OCI-LY1 (cell line): ENCODE results near the gene DYDC2.

Source experiments
- H2AFZ ChIP-seq: fragments of 200-600 bp; sonication (generic), shearing (Covaris generic); 2 replicates; pipeline ENCODE4 v1.6.0; 2014; ENCODE audit warnings: antibody characterized with exemption, mild to moderate bottlenecking, low read length
- H3F3A ChIP-seq: fragments of 200-600 bp; sonication (generic), shearing (Covaris generic); 2 replicates; pipeline ENCODE4 v1.6.0; 2014; ENCODE audit warnings: mild to moderate bottlenecking, antibody characterized with exemption, low read length, moderate library complexity; ENCODE audit not compliant: insufficient read depth
- H3K27ac ChIP-seq: fragments of 200-600 bp; sonication (generic); 2 replicates; pipeline ENCODE4 v1.5.1; 2014; ENCODE audit warnings: low read length, mixed run types, mild to moderate bottlenecking, low read depth; ENCODE audit not compliant: poor library complexity, severe bottlenecking
- H3K27me3 ChIP-seq: fragments of 200-600 bp; sonication (generic); 2 replicates; pipeline ENCODE4 v1.6.0; 2014; ENCODE audit warnings: antibody characterized with exemption, mild to moderate bottlenecking, low read length, moderate library complexity; ENCODE audit not compliant: insufficient read depth
- H3K36me3 ChIP-seq: fragments of 200-600 bp; sonication (generic); 2 replicates; pipeline ENCODE4 v1.6.1; 2014; ENCODE audit warnings: mild to moderate bottlenecking, antibody characterized with exemption, low read length, moderate library complexity, mixed read lengths; ENCODE audit not compliant: insufficient read depth
- H3K4me1 ChIP-seq: fragments of 200-600 bp; sonication (generic); 2 replicates; pipeline ENCODE4 v1.5.1; 2014; ENCODE audit warnings: mild to moderate bottlenecking, low read length, moderate library complexity; ENCODE audit not compliant: insufficient read depth, severe bottlenecking
- H3K4me2 ChIP-seq: fragments of 200-600 bp; sonication (generic), shearing (Covaris generic); 2 replicates; pipeline ENCODE4 v1.6.1; 2014; ENCODE audit warnings: low read length
- H3K4me3 ChIP-seq: fragments of 200-600 bp; sonication (generic); 2 replicates; pipeline ENCODE4 v1.5.1; 2014; ENCODE audit warnings: low read length, low read depth, mild to moderate bottlenecking, mixed read lengths; ENCODE audit not compliant: poor library complexity, severe bottlenecking
- H3K79me2 ChIP-seq: fragments of 200-600 bp; shearing (Covaris generic); 2 replicates; pipeline ENCODE4 v1.6.1; 2016; ENCODE audit warnings: mixed run types, low read length, mixed read lengths; ENCODE audit not compliant: insufficient read depth
- H3K9ac ChIP-seq: fragments of 200-600 bp; sonication (generic), shearing (Covaris generic); 2 replicates; pipeline ENCODE4 v1.6.1; 2014; ENCODE audit warnings: mild to moderate bottlenecking, low read length, mixed read lengths
- H3K9me2 ChIP-seq: fragments of 200-600 bp; sonication (generic), shearing (Covaris generic); 2 replicates; pipeline ENCODE4 v1.6.1; 2014; ENCODE audit warnings: low read depth, mild to moderate bottlenecking, low read length, mixed read lengths
- H3K9me3 ChIP-seq: fragments of 200-600 bp; shearing (Covaris generic); 2 replicates; pipeline ENCODE4 v1.6.1; 2014; ENCODE audit warnings: low read length, mixed read lengths
- H4K20me1 ChIP-seq: fragments of 200-600 bp; sonication (generic), shearing (Covaris generic); 2 replicates; pipeline ENCODE4 v1.6.0; 2016; ENCODE audit warnings: mild to moderate bottlenecking, low read length; ENCODE audit not compliant: insufficient read depth
- CTCF ChIP-seq: fragments of 200-600 bp; sonication (generic), shearing (Covaris generic); IDR thresholded peaks from 2 replicates; pipeline ENCODE4 v1.5.1; 2017; ENCODE audit warnings: mild to moderate bottlenecking, antibody characterized with exemption, low read length, moderate library complexity, mixed read lengths
- EZH2 ChIP-seq: fragments of 200-600 bp; sonication (generic), shearing (Covaris generic); IDR thresholded peaks from 2 replicates; pipeline ENCODE4 v1.8.0; 2017; ENCODE audit warnings: borderline replicate concordance, mixed run types, mild to moderate bottlenecking, antibody characterized with exemption, low read length, moderate library complexity, mixed read lengths

Gene DYDC2

GRCh38 chr10:80379701-80380100 is 23.1 kb downstream of the DYDC2 start:
- no peaks in the 10 kb centered on the region for H3K36me3 ChIP-seq
- H3K27ac ChIP-seq, result no peak overlapping the region
- H3K9me2 ChIP-seq, result no peaks in the 10 kb centered on the region
- no peak overlapping the region for H3K4me2 ChIP-seq
- H4K20me1 ChIP-seq, result no peaks in the 10 kb centered on the region
- TF ChIP-seq EZH2 (no peak), CTCF (no peak)
- H3K79me2 ChIP-seq, result no peaks in the 10 kb centered on the region
- H3K4me1 ChIP-seq, result no peaks in the 10 kb centered on the region
- H3F3A ChIP-seq, result no peaks in the 10 kb centered on the region
- H3K9me3 ChIP-seq, result no peaks in the 10 kb centered on the region
- H3K9ac ChIP-seq, result no peak overlapping the region
- no peaks in the 10 kb centered on the region; the same call in 1 of the 2 replicates for H3K27me3 ChIP-seq
- no peak overlapping the region for H3K4me3 ChIP-seq
- H2AFZ ChIP-seq, result no peak overlapping the region

GRCh38 chr10:80380185-80380584 is 23.6 kb downstream of the DYDC2 start:
- Histone ChIP-seq H3K4me3 (no peak overlapping the region), H3K36me3 (no peaks in the 10 kb centered on the region), H3K27ac (no peak overlapping the region), H3F3A (no peaks in the 10 kb centered on the region), H3K79me2 (no peaks in the 10 kb centered on the region), H3K27me3 (no peaks in the 10 kb centered on the region; the same call in 1 of the 2 replicates), H4K20me1 (no peaks in the 10 kb centered on the region), H3K9me2 (no peaks in the 10 kb centered on the region), H3K4me2 (no peak overlapping the region), H3K9ac (no peak overlapping the region), H3K4me1 (no peaks in the 10 kb centered on the region), H2AFZ (no peak overlapping the region), H3K9me3 (no peaks in the 10 kb centered on the region)
- no peak for TF ChIP-seq CTCF
- no peak for TF ChIP-seq EZH2

- TF ChIP-seq CTCF (peak; percentile 69), EZH2 (no peak)
- no peak overlapping the region for H3K27ac ChIP-seq
- no peaks in the 10 kb centered on the region for H3K36me3 ChIP-seq
- no peaks in the 10 kb centered on the region for H3K79me2 ChIP-seq
- no peaks in the 10 kb centered on the region for H3F3A ChIP-seq
- no peaks in the 10 kb centered on the region for H3K9me3 ChIP-seq
- no peak overlapping the region for H3K9ac ChIP-seq
- no peak overlapping the region for H3K4me2 ChIP-seq
- H3K27me3 ChIP-seq, result no peaks in the 10 kb centered on the region
- H2AFZ ChIP-seq, result no peak overlapping the region
- no peaks in the 10 kb centered on the region for H3K4me1 ChIP-seq
- no peak overlapping the region for H3K4me3 ChIP-seq
- no peaks in the 10 kb centered on the region for H4K20me1 ChIP-seq
- no peaks in the 10 kb centered on the region for H3K9me2 ChIP-seq
Measured at GRCh38 chr10:80382989-80383388, 26.4 kb downstream of the DYDC2 start.
